Lung (tissue), 12 donors: Measurements from ENCODE around the gene PDIA2. TPM values are rescaled to one million over a fixed set of nuclear protein-coding genes. Genes with fewer than 3 reads are reported as not detected.

ENCODE experiments used
- ATAC-seq: fragments of 200-7000 bp; cut with Tn5 transposase; one replicate; pipeline ENCODE4 v1.9.1; 2020; ENCODE audit warnings: moderate number of reproducible peaks; ENCODE audit not compliant: insufficient read depth, low FRiP score
- DNase-seq, 3 donors: peaks; one replicate each; pipeline ENCODE4 v3.0.0-alpha.2; 2013 to 2017
- H3K27ac ChIP-seq, 2 donors: one replicate each; pipeline ENCODE4 v1.5.1; 2013; ENCODE audit warnings: mild to moderate bottlenecking in 2 of 2, moderate library complexity in 2 of 2, control low read depth in 1 of 2, inconsistent platforms in 1 of 2, low read depth in 1 of 2, low read length in 1 of 2
- H3K27me3 ChIP-seq, 3 donors: one replicate each; pipeline ENCODE4 v1.5.1; 2013; ENCODE audit warnings: low read length in 2 of 3; ENCODE audit not compliant: control insufficient read depth in 3 of 3, insufficient read depth in 3 of 3
- H3K36me3 ChIP-seq, 4 donors: one replicate each; pipeline ENCODE4 v1.5.1; 2013; ENCODE audit warnings: low read length in 4 of 4, mild to moderate bottlenecking in 1 of 4, moderate library complexity in 1 of 4; ENCODE audit not compliant: control insufficient read depth in 4 of 4, insufficient read depth in 4 of 4
- H3K4me1 ChIP-seq, 5 donors: one replicate each; pipeline ENCODE4 v1.5.1; 2013; ENCODE audit warnings: low read length in 5 of 5, mild to moderate bottlenecking in 2 of 5, moderate library complexity in 1 of 5; ENCODE audit not compliant: control insufficient read depth in 5 of 5, insufficient read depth in 5 of 5
- H3K4me3 ChIP-seq: one replicate; pipeline ENCODE4 v1.5.1; 2013; ENCODE audit warnings: mild to moderate bottlenecking, control low read depth, moderate library complexity
- H3K9ac ChIP-seq, 2 donors: one replicate each; pipeline ENCODE4 v1.5.1; 2013; ENCODE audit warnings: low read length in 2 of 2, control low read depth in 1 of 2; ENCODE audit not compliant: insufficient read depth in 1 of 2
- H3K9me3 ChIP-seq, 4 donors: one replicate each; pipeline ENCODE4 v1.5.1; 2013; ENCODE audit warnings: low read length in 3 of 4, mild to moderate bottlenecking in 1 of 4, moderate library complexity in 1 of 4; ENCODE audit not compliant: control insufficient read depth in 4 of 4, insufficient read depth in 3 of 4
- CTCF ChIP-seq: IDR thresholded peaks from 2 replicates; pipeline ENCODE4 v1.5.1; 2012; ENCODE audit warnings: mild to moderate bottlenecking; ENCODE audit errors: control extremely low read depth, extremely low read depth
- WGBS, 2 donors: extraction: QIAGEN DNeasy Blood & Tissue Kit; methylation state at CpG; one replicate each; pipeline ENCODE4 v1.1.7; 2013; 5-methylcytosine and 5-hydroxymethylcytosine counted together
- polyA plus RNA-seq, 2 donors: library from polyadenylated mRNA; stranded (reverse); fragments of 200-250 nt; gene quantifications; one replicate each; pipeline ENCODE4 v1.2.1, GENCODE V29; 2013
- total RNA-seq, 2 donors: library from RNA; depleted of rRNA in 1 of 2; stranded (reverse); fragments of >200 nt in 1 of 2; gene quantifications; one replicate each; pipeline ENCODE4 v1.2.1, GENCODE V29; 2014 to 2021
- donor health status: control.
- donor health status: control.
- donor health status: Bipolar disorder and iron deficiency.
- donor health status: healthy.
- donor health status: DM: yes; HTN: yes; CAD: no.

The PDIA2 gene
- total and polyA plus RNA-seq, 4 donors = 0.19 to 0.65 (median 0.24) TPM

DNA sequence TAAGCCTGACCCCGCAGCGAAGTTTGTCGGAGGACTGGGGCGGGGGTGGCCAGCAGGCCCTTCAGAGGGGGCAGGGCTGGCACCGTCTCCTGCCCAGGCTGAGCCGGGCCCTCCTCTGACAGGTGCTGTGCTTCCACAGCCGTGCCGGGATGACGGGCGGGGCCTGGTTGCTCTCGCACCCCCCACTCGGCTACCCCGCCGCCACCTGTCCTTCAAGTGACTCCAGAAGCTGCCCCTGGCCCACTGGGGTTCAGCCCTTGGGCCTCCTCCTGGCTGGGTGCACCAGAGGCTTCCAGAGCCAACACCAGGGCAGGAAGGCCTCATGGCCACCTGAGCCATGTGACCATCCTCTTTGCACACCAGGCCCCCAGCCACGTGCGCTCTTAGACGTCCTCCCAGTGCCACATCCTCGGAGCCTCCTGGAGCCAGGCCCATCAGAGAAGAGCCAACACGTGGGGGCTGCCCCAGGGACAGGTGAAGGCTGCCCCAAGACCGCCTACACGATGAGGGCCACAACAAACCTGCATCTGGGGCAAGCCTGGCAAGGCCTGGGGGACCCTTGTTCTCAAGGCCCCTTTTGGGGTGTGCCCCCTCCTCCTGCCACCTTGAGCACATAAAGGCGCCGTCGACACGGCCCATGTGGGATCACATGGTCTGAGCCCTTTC is 7.2 kb downstream of the PDIA2 start:
- no peak overlapping the region for H3K4me3 ChIP-seq
- H3K4me1 ChIP-seq = no peaks in the 10 kb centered on the region
- no peak overlapping the region for H3K27ac ChIP-seq
- no peak overlapping the region for H3K9ac ChIP-seq
- ATAC-seq (no peak), DNase-seq (no peak)
- TF ChIP-seq CTCF = no peak
- 94 to 96% methylated on average over 25 of the region's 25 CpGs for WGBS, 2 donors
- H3K27me3 ChIP-seq = no peaks in the 10 kb centered on the region
- H3K9me3 ChIP-seq = no peaks in the 10 kb centered on the region
- peaks cover 0 to 66% (median 8%) of the 10 kb centered on the region in 4 donors for H3K36me3 ChIP-seq

- H3K4me1 ChIP-seq = no peaks in the 10 kb centered on the region
- 96% methylated on average over 50 of the region's 50 CpGs for WGBS, 2 donors
- peaks cover 0 to 66% (median 8%) of the 10 kb centered on the region in 4 donors for H3K36me3 ChIP-seq
Measured at GRCh38 chr16:290681-291405, 7.9 kb downstream of the PDIA2 start.

DNA sequence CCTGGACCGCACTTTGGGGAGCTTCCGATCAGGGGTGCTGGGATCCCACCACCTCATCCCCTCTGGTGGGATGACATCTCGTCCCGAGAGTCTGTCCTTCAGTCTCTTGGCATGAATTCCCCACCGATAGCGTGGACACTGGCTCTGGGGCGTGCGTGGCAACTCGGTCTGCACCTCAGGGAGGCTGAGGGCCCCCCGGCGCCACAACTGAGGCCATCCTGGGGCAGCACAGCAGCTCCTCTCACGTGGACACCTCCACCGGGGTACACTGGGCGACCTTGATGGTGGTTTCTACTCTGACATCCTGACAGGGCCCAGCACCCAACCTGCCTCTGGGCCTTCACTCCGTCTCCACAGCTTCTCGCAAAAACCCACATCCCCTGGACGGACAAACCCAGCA is 8.6 kb downstream of the PDIA2 start:
- Histone ChIP-seq H3K9me3 (no peaks in the 10 kb centered on the region), H3K27me3 (no peaks in the 10 kb centered on the region), H3K4me3 (no peak overlapping the region), H3K4me1 (no peaks in the 10 kb centered on the region), H3K9ac (no peak overlapping the region), H3K36me3 (peaks cover 0 to 67% (median 9%) of the 10 kb centered on the region in 4 donors), H3K27ac (no peak overlapping the region)
- no peak for TF ChIP-seq CTCF
- WGBS, 2 donors = 90% methylated on average over 17 of the region's 17 CpGs
- DNase-seq = no peak
- no peak for ATAC-seq

More at GRCh38 chr16:290681-291405, 7.9 kb downstream of the PDIA2 start:
- ATAC-seq (no peak), DNase-seq (no peak)
- no peaks in the 10 kb centered on the region for H3K9me3 ChIP-seq
- no peak overlapping the region for H3K27ac ChIP-seq
- no peak overlapping the region for H3K4me3 ChIP-seq
- TF ChIP-seq CTCF = no peak
- H3K9ac ChIP-seq = no peak overlapping the region
- H3K27me3 ChIP-seq = no peaks in the 10 kb centered on the region
